HG02588 (cell line): ENCODE results near the gene GSTM1.
"Not testable (repeated sequence)": the region's sequence is repeated elsewhere in the genome, so short reads cannot be mapped to it uniquely, and the experiment has no call there.

ENCODE experiments used
- ATAC-seq: cut with Tn5 transposase; IDR thresholded peaks from one replicate; pipeline ENCODE4 v1.9.1; 2021; ENCODE audit warnings: mild to moderate bottlenecking, moderate library complexity; ENCODE audit not compliant: unreplicated experiment

Gene GSTM1

DNA sequence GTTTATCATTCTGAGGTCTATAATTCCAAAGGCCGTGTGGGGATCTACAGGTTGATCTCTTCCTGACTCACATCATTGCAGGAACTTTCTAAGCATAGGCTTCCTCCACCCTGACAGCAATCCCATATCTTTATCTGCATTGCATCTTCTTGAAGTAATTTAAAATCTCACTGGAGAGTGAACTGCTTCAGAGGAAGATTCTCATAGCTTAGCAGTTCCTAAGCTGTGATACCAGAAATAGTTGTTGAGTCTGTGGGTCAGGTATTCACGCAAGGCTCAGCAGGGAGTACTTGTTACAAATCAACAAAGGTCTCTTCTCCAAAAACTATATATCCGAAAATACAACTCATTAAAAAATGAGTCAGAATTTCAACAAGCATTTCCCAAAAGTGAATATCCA, 7.5 kb downstream of the GSTM1 start:
- not testable (repeated sequence) for ATAC-seq

DNA sequence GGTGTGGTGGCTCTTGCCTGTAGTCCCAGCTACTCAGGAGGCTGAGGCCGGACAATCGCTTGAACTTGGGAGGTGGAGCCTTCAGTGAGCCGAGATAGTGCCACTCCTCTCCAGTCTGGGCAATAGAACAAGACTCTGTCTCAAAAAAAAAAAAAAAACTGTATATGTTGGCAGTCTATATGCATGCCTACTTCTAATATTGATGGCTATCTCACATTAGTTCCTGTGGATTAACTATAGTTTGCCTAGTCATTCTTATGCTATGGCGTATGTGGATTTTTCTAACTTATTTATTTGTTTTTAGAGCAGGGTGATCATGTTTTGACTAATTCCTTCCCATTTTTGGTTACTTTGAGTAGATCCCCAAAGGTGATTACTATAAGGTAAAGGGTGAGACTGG, 9.4 kb downstream of the GSTM1 start:
- ATAC-seq: no peak

DNA sequence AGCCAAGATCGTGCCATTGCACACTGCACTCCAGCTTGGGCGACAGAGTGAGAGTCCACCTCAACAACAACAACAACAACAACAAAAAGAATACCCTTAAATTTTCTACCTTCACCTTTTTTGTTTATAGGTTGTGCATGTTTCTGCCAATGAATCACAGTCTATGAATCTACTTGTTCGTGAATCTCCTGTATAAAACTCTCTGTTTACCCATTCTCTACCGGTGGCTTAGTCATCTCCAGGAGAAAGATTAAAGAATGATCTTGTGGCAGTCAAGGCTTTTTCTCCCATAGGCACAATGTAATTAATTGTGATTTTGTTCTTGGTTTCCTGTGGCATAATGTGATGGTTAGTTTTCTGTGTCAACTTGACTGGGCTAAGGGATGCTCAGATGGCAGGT, 10.2 kb downstream of the GSTM1 start:
- ATAC-seq: not testable (repeated sequence)

DNA sequence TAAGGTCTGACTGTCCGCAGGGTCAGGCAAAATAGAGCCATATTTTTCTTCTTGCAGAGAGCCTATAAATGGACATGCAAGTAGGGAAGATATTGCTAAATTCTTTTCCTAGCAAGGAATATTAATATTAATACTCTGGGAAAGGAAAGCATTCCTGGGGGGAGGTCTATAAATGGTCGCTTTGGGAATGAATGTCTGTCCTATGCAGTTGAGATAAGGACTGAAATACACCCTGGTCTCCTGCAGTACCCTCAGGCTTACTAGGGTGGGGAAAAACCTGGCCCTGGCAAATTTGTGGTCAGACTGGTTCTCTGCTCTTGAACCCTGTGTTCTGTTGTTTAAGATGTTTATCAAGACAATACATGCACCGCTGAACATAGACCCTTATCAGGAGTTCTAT, 15.3 kb downstream of the GSTM1 start:
- ATAC-seq: not testable (repeated sequence)

DNA sequence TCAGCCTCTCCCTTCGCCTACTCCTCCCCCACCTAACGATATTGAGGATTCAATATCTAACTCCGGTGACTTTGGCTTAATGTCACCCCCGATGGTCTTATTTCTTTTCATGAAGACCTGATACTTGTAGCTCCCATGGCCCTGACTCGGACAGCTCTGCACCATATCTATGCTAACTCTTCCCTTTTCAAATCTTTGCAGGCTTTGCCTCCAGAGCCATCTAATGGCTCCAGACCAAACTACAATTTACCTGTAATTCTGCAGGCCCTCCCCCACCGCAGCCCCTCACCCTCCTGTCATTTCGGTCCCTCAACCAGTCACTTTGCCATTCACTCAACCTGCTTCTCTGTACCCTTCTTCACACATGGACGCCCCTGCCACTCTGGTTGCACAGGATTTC, 16.6 kb downstream of the GSTM1 start:
- ATAC-seq: no peak

DNA sequence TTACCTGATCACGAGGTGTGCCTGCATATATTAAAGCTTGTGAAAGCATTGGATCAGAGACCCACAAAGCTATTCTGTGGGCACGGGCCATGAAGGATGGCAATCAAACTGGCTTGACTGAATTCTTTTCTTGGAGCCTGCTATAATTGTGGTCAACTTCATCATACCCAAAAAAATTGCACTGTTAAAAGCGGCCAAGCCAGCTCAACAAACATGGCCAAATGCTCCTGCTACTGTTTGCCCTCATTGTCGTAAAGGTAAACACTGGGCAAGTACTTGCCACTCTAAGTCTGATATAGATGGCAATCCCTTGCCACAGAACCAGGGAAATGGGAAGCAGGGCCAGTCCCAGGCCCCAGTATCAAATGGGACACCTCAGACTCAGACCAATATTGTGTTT, 17.8 kb downstream of the GSTM1 start:
- ATAC-seq: no peak

DNA sequence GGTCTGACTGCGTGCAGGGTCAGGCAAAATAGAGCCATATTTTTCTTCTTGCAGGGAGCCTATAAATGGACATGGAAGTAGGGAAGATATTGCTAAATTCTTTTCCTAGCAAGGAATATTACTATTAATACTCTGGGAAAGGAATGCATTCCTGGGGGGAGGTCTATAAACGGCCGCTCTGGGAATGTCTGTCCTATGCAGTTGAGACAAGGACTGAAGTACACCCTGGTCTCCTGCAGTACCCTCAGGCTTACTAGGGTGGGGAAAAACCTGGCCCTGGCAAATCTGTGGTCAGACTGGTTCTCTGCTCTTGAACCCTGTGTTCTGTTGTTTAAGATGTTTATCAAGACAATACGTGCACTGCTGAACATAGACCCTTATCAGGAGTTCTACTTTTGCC, 21.3 kb downstream of the GSTM1 start:
- not testable (repeated sequence) for ATAC-seq

DNA sequence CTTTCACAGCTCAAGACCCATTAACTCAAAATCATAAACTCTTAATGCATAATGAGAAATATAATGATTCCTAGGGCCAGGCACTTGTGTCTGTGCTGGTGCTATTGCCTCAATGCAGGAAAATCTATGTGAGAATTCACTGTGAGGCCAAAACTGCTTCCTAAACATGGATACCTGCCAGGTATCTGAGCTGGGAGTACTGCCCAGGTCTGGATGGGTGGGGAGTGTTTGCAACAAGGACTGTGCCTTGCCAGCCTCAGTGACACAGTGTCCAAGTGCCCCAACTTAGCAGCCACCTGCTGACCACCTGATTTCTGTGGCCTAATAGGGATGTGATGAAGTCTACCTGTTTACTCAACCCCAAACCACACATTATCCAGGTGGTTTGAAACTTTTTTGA, 22.2 kb downstream of the GSTM1 start:
- not testable (repeated sequence) for ATAC-seq

DNA sequence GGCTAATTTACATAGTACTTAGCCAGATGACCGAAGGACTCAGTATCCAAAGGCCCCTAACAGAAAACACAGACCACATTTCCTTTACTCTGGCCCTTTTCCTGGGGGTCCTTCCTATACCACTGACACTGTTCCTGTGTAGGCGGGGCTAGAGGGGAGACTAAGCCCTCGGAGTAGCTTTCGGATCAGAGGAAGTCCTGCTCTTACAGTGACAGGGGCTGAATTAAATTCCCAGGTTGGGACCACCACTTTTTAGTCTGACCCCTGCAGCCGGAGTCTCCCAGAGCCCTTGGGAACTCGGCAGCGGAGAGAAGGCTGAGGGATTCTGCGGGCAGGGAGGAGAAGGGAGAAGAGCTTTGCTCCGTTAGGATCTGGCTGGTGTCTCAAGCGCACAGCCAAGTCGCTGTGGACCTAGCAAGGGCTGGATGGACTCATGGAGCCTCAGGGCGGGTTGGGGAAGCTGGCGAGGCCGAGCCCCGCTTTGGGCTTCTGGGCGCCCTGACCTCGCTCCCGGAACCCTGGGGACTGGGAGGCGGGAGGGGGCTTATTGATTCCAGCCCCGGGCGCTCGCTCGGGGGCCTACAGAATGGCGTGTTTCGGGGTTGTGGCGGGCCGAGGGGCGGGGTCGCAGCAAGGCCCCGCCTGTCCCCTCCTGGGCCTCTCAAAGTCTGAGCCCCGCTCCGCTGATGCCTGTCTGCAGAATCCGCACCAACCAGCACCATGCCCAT, 24.1 kb downstream of the GSTM1 start, which contains the start of gene GSTM5:
TSS of gene GSTM5 (plus strand) at position 659 of the 728 bp plus-strand sequence. CDS start at position 721, 62 bp downstream.
- ATAC-seq: not testable (repeated sequence)

DNA sequence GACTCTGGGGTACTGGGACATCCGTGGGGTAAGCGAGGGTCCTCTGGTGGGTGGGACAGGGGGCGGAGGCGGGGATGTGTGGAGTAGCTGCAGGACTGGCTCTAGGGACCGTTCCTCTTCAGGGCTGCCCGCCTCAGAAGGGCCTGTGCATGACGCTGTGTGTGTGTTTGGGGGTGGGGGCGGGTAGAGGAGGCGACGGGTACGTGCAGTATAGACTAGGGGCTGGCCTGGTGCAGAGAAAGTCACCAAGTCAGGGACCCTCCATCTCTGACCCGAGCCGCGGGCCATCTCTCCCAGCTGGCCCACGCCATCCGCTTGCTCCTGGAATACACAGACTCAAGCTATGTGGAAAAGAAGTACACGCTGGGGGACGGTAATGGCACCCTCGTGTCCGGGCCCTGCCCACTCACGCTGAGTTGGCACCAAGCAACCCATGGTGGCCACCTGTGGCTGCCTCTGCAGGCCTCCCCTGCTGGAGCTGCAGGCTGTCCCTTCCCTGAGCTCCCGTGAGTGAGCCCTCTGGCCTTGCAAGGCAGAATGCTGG, 24.8 kb downstream of the GSTM1 start:
- ATAC-seq: no peak

DNA sequence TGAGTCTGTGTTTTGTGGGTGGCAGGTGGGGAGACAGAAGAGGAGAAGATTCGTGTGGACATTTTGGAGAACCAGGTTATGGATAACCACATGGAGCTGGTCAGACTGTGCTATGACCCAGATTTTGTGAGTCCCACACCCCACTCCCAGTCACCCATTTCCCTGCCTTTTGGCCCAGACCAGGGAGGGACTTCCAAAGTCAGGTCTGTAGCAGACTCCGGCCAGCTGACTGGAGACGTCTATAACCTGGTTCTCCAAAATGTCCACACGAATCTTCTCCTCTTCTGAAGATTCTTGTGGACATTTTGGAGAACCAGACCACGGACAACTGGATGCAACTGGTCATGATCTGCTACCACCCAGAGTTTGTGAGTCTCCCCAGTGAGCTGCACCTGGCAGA, 26.0 kb downstream of the GSTM1 start:
- ATAC-seq: no peak

DNA sequence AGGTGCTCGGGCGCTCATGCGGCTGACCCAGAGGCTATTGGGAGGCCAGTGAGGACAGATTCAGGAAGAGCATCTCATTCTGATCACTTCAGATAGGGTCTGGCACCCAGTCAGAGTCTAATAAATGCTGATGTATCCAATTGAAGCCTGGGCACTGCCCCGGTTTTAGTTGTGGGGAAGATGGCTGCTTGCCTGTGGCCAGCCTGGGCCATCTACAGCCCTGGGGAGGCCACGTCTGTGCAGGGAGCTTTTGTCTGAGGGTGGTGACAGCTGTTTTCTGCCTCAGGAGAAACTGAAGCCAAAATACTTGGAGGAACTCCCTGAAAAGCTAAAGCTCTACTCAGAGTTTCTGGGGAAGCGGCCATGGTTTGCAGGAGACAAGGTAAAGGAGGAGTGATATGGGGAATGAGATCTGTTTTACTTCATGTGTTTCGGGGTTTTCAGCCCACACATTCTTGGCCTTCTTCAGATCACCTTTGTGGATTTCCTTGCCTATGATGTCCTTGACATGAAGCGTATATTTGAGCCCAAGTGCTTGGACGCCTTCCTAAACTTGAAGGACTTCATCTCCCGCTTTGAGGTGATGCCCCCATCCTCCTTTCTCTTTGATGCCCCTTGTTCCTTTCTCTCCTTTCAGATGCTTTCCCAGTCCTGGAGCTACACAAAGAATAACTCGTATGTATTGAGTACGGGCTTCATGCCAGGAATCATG, 27.2 kb downstream of the GSTM1 start:
- ATAC-seq: no peak

DNA sequence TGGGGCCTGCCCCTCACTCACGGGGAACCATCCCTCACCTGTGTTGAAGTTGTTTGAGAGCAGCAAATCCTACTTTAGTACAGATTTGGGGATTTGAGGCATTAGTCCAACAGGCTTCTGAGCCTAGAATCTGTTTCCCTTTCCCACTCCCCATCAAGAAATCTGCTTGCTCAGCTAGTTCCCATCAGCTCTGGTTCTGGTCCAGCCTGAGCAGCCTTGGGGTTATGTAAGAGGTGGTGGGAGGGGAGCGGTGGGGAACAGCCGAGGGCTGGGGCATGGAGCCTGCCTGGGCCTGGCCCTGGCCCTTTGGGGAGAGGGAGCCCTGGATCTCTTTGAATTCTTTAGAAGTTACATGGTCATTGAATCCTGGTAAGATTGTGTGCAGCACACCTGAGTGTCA, 28.5 kb downstream of the GSTM1 start:
- ATAC-seq: no peak

DNA sequence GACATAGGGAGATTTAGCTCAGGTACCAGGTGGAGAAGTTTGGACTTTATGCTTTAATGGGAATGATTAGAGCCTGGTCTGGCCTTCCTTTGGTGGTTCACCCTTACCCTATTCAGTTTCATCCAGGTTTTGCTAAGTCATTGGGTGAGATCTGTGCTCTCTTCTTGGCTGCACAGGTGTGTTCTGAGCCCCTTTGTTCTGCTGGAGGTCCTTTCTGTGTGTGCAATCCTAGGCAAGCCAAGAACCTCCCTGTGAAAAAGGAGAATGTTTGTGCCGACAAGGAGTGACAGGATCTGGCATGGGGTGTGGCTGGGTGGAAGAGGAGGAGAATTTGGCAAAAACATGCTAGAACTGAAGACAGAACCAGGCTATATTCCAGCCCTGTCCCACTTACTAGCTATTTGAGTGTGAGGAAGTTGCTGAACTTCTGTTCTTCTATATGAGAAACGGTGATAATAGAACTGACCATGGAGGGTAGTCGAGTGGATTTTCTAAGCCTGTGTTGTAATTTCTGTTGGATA, 29.0 kb downstream of the GSTM1 start:
- ATAC-seq: no peak

DNA sequence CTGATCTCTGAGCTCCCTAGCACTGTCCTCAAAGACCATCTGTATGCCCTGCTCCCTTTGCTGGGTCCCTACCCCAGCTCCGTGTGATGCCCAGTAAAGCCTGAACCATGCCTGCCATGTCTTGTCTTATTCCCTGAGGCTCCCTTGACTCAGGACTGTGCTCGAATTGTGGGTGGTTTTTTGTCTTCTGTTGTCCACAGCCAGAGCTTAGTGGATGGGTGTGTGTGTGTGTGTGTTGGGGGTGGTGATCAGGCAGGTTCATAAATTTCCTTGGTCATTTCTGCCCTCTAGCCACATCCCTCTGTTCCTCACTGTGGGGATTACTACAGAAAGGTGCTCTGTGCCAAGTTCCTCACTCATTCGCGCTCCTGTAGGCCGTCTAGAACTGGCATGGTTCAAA, 30.1 kb downstream of the GSTM1 start:
- no peak for ATAC-seq

DNA sequence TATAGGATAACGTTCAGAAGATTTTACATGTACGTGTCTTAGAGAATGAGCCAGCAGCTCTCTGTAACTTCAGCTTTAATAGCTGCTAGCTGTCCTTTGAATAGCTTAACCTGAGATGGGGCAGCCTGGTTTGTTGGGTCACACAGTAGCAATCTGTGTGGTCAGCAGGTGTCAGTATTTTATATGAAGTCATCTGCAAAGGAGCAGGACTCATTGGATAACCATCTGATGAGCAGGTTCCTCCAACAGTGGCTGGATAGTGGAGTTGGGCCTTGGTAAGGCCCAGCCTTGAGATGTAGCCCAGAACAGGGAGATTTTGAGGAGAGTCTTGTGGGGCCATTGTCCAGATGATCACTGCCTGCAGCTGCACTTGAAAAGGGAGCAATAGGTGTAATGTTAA, 30.9 kb downstream of the GSTM1 start:
- no peak for ATAC-seq

DNA sequence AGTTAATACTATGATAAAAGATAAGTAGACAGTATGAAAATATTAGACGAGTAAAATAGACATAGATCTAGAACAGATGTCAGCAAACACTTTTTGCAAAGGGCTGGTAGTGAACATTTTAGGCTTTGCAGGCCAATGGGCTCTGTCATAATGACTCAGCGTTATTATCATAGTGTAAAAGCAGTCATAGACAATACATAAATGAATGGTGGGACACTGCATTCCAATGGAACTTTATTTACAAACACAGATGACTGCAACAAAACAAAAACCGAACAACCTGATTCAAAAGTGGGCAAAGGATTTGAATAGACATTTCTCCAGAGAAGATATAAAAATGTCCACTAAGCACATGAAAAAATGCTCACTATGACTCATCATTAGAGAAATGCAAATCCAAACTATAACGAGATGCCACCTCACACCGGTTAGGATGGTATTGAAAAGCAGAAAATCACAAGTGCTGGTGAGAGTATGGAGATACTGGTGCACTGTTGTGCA, 31.8 kb downstream of the GSTM1 start:
- peak; percentile 54 for ATAC-seq

DNA sequence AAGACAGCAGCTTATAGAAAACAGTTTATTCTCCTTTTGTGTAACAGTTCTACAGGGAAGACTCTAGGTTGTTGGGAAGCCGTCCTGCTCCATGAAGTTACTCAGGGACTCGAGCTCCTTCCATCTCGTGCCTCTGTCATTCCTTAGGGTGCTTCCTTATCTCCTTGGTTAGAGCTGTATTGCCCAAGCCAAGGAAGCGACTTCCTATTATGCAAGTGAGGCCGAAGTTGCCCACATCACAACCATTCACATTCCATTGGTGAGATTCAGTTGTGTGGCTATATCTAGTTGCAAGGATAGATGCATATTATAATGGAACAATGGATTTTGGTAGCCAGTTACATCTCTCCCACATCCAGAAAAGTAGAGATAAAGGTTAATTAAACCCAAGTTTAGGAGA, 33.4 kb downstream of the GSTM1 start:
- ATAC-seq: no peak

DNA sequence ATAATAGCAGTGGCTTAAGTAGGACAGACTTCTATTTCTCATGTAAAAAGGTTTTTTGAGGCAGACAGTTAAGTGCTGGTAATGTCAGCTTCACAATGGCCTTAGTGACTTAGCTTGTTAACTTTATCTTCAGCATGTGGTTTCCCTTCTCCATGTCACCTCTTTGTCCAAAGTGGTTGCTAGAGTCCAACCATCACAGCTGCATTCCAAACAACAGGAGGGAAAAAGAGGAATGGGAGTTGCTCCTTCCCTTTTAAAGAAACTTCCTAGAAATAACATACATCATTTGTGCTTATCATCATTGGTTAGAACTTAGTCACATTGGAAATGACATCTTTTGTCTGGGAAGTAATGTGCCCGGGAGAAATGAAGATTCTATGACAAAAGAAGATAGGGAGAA, 34.4 kb downstream of the GSTM1 start:
- ATAC-seq: no peak

DNA sequence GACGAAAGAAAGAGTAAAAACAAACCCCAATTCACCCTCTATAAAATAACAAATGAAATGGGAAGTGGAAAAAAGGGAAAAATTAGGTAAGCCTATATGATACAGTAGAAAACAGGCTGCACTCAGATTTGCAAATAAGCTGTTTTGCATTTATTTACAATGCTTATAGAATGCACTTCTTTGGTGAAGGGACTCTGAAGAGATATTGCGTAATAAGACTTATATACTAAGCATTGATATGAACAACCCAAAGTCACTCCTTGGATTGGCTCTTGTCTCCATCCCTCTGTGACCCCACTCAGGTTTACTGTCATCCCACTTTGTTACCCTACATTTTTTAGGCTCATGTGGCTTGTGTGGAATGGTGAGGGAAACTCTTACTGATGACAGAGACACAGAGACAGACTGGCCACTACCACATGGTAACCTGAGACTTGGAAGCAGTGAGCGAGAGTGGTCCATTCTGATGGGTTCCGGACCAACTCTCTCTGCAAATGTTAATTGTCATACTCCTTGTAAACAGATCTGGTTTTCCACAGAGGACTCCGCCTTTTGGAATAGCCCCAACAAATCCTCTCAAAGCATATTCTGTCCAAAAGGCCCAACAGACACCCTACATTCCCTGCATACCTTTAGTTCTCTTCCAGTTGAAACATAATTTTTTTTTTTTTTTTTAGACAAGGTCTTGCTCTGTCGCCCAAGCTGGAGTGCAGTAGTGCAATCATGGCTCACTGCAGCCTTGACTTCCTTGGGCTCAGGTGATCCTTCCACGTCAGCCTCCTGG, 35.5 kb downstream of the GSTM1 start:
- ATAC-seq: no peak

DNA sequence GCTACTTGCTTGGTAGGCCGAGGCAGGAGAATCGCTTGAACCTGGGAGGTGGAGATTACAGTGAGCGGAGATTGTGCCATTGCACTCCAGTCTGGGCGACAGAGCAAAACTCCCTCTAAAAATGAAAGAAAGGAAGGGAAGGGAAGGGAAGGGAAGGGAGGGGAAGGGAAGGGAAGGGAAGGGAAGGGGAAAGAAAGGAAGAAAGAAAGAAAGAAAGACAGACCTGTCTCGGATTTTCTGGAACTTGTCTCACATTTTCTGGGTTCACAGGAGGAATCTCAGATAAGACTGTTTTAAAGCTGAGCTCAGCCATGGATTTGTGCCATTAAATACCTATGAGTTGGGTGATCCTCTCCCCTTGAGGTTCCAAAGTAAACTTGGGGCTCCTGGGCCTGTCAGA, 37.3 kb downstream of the GSTM1 start:
- no peak for ATAC-seq
